ENCODE results near the gene MACO1.
A peak's percentile ranks its signal among the peaks of the same experiment; 100 is the strongest.
"Not testable (repeated sequence)": the region's sequence is repeated elsewhere in the genome, so short reads cannot be mapped to it uniquely, and the experiment has no call there.

Gene MACO1

DNA sequence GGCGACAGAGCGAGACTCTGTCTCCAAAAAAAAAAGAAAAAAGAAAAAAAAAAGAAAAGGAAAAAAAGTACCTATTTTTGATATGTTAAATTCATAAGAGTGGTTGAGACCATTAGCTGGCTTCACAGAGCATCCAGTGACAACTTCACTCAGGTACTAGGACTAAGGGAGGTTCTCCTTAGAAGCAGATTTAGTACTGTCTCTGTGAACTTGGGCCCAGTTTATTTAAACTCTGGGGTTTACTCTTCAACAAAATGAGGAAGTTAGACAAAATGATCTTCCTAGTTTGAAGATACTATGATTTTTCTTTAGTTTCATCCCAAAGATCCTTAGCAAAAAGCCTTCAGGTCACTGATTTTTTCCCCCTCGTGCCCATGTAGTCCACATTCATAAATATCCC lies 21.2 kb downstream of the MACO1 start:
- TF ChIP-seq, protein P1, sequence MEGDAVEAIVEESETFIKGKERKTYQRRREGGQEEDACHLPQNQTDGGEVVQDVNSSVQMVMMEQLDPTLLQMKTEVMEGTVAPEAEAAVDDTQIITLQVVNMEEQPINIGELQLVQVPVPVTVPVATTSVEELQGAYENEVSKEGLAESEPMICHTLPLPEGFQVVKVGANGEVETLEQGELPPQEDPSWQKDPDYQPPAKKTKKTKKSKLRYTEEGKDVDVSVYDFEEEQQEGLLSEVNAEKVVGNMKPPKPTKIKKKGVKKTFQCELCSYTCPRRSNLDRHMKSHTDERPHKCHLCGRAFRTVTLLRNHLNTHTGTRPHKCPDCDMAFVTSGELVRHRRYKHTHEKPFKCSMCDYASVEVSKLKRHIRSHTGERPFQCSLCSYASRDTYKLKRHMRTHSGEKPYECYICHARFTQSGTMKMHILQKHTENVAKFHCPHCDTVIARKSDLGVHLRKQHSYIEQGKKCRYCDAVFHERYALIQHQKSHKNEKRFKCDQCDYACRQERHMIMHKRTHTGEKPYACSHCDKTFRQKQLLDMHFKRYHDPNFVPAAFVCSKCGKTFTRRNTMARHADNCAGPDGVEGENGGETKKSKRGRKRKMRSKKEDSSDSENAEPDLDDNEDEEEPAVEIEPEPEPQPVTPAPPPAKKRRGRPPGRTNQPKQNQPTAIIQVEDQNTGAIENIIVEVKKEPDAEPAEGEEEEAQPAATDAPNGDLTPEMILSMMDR (conservative IDR thresholded peaks at IDR 0.05; ENCODE audit: low read length): no peak
- DNase-seq (ENCODE audit: low read depth): no peak
- H3K4me3 ChIP-seq (ENCODE audit: low read length): no peak overlapping the region

DNA sequence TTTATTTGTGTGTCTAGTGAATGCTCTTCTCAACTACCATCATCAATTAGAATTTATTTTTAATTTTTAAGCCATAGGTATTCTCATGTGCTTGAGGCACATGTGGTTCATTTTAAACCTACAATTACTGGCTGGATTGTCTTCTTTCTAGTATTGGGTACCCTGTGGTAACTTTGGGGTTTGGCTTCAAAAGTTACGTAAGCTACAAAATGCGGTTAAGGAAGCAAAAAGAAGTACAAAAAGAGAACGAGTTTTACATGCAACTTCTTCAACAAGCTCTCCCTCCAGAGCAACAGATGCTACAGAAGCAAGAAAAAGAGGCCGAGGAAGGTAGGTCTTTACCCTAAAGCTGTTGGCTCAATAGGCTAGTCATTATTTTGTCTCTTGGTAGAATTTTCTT lies 25.8 kb downstream of the MACO1 start:
- no peak for DNase-seq (ENCODE audit: low read depth)
- TF ChIP-seq, protein P1 (conservative IDR thresholded peaks at IDR 0.05; ENCODE audit: low read length): no peak
- H3K4me3 ChIP-seq (ENCODE audit: low read length): no peak overlapping the region

DNA sequence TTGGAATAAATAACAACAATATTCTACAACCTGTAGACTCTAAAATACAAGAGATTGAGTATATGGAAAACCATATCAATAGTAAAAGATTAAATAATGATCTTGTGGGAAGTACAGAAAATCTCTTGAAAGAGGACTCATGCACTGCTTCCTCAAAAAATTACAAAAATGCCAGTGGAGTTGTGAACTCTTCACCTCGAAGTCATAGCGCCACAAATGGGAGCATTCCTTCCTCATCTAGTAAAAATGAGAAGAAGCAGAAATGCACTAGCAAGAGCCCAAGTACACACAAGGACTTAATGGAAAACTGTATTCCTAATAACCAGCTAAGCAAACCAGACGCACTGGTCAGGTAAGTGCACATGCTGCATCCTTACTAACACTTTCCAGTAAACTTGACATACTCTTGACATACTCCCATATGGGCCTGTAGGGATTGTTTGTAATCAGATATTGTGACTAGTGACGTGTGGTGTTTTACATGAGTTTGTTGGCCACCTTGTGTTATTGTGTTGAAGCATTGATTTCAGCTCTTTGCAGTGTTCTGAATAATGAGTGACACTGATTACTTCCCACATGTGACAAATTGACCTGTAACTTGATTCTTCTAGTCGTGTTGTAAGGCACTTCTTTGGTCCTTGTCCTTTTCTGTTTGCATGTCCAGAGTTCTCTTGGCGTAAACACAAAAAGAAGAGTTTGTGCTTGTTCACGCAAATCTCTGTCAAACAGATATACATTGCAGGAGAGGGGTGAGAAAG lies 28.0 kb downstream of the MACO1 start:
- TF ChIP-seq, protein P1 (conservative IDR thresholded peaks at IDR 0.05; ENCODE audit: low read length): no peak
- H3K4me3 ChIP-seq (ENCODE audit: low read length): no peak overlapping the region
- DNase-seq (ENCODE audit: low read depth): peak; percentile 52

DNA sequence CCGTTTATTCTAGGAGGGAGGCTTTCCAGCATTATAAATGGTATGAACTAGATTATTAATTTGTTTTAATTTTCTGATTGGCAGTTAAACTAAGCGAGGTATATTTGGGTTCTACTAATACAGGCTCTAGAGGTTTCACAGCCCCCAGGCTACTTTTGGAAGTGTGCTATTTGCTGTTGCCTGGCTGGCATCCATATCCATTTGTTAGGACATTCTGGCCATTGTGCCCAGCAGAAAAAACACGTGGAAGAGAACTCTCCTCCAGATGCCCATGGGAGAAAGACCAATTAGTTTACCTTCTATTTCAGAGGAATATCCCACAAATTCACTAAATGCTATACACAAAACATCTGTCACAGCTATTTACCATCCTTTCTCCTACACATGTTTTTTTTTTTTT lies 29.3 kb downstream of the MACO1 start:
- no peak for DNase-seq (ENCODE audit: low read depth)
- TF ChIP-seq, protein P1 (conservative IDR thresholded peaks at IDR 0.05; ENCODE audit: low read length): no peak

DNA sequence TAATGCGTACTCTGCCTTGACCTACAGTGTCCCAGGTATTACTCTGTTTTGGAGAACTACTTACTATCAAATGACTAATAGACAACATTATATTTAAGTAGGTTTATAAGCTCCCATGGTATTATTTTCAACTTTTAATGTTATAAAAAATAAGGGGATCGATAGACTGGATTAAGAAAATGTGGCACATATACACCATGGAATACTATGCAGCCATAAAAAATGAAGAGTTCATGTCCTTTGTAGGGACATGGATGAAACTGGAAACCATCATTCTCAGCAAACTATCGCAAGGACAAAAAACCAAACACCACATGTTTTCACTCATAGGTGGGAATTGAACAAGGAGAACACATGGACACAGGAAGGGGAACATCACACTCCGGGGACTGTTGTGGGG lies 30.1 kb downstream of the MACO1 start:
- H3K4me3 ChIP-seq (ENCODE audit: low read length); DNase-seq (ENCODE audit: low read depth): not testable (repeated sequence)

More for the DNA sequence above, 29.3 kb downstream of the MACO1 start:
- no peak overlapping the region for H3K4me3 ChIP-seq (ENCODE audit: low read length)

DNA sequence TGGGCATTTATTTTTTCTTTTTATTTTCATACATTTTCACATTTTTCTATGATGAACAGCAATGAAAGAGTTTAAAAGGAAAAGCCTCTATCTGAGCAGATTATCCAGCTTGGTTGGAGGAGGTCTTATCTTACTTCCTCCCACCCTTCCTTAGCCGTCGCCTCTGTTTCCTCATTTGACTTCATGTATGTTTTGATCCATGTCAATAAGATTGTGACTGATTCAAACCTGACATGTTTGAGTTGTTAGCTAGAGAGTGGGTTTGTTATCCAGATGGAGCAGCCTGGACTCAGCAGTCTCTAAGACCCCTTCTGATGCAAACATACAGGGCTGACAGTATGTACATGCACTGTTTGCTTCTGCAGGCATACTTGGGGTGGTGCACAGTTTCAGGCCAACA lies 31.2 kb downstream of the MACO1 start:
- TF ChIP-seq, protein P1 (conservative IDR thresholded peaks at IDR 0.05; ENCODE audit: low read length): no peak
- no peak for DNase-seq (ENCODE audit: low read depth)
- no peak overlapping the region for H3K4me3 ChIP-seq (ENCODE audit: low read length)

DNA sequence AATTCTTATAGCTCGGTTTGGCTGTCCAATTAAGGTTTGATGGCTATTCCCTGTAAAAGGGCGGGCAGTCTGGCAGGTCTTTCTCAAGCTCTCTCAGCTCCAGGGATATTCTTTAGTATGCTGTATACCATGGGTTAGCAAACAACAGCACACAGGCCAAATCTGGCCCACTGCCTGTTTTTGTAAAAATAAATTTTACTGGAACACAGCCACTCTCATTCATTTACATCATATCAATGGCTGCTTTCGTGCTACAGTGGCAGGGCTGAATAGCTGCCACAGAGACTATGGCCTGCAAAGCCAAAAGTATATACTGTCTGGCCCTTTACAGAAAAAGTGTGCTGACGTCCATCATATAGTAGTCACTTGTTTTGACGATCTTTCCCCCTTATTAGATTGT lies 32.0 kb downstream of the MACO1 start:
- TF ChIP-seq, protein P1 (conservative IDR thresholded peaks at IDR 0.05; ENCODE audit: low read length): no peak
- DNase-seq (ENCODE audit: low read depth): no peak
- H3K4me3 ChIP-seq (ENCODE audit: low read length): no peak overlapping the region
